Ammon's horn (tissue), 1 donor: ENCODE results near the gene FANCC.
A peak's percentile ranks its signal among the peaks of the same experiment; 100 is the strongest.

Source experiments
- DNase-seq: peaks from one replicate; pipeline ENCODE4 v3.0.0-alpha.2; 2016; ENCODE audit warnings: low spot score

Gene FANCC

DNA sequence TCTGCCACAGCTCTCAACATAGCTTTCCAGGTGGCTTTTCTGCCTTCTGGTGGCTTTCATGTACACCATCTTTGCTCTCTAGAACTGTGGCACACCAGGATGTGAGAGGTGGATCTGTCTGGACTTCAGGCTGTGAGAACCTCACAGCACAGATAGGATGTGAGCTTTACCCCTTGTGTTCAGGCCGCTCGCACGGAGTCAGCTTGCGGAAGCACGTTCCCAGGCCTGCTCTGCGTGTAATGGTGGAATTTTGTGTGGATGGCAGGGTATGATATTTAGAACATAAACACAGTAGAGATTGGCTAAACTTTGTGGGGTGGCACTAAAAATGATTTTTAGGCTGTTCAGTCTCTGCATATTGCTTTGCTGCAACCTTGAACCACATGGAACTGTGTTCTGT, 250.5 kb downstream of the FANCC start:
- DNase-seq: no peak

DNA sequence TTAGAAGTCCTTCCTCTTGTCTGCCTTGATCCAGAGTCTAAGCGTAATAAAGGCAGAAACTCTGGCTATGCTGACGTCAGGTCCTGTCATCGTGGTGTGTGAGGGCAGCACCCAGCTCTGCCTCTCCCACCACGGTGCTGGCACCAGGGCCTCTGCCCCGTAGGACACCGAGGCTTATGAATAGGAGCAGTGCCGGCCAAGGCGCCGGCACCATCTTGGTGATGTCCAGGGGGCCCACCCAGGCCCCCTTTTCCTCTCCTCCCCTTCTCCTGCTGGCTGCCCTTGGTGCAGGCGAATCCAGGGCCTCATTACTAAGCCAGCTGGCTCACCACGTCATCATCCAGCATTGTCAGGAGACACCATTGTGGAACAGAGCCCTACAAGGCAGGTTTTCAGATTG, 252.3 kb downstream of the FANCC start:
- no peak for DNase-seq

DNA sequence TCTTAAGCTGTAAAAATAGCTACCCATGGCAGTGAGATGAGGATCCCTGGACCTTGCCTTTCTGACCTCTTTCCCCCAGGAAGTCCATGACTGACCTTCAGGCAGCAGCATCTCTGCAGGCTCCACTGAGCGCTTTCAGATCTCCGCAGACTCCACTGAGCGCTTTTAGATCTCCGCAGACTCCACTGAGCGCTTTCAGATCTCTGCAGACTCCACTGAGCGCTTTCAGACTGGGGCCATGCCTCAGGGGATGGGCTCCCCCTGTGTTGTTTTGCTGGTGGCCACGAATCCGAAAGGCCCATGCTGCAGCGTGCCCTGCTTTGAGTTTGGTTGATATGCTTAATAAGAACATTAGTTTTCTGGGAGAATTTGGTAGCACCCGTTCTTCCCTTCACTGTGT, 254.2 kb downstream of the FANCC start:
- no peak for DNase-seq

DNA sequence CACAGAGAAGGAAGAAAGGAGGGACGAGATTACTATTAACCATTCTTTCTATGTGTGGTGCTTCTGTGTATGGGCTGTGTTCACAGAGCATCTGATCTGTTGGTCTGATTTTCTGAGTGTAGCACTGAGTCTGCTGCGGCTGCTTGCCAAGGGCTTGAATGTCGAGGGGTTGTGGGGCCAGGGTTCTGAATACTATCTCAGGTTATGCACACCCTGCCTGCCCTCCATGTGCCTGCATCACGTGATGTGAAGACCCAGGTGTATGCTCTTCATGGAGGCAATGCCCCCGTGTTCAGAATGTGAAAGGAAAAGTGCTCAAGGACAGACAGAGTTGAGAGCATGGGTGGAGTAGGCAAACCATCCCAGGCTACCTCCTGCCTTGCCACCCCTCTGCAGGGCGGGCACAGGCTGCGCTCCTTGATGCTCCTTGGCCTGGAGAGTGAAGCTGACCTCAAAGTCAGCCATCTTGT, 254.9 kb downstream of the FANCC start:
- DNase-seq: no peak

DNA sequence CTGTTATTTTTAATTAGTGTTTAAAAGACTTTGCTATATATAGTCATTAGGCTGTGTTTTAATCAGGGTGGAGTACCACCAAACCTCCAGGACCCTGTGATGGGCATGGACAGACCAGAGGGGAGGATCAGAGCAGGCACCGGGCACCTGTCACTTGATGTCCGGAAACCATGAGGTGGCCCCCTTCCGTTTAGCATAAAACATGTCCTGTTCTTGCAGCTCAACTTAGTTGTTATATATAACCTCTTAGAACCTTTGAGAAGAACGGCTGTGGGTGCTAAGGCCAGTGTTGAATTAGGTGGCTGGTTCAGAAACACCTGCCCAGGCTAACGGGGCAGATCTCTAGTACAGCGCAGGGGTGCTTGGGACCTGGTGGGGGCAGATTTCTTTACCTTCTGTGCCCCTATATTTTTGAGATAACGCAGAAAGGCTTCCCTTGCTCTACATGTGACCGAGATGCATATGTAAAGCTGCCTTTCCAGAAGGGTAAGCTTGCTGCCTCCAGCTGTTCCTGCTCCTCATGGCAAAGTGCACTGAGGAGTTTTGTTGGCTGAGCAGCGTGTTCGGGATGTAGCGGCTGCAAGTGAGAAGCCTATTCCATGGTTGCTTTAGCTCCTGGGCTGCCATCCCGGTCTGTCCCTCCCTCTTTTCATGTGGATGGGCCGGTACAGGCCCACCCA, 255.5 kb downstream of the FANCC start:
- DNase-seq: no peak

DNA sequence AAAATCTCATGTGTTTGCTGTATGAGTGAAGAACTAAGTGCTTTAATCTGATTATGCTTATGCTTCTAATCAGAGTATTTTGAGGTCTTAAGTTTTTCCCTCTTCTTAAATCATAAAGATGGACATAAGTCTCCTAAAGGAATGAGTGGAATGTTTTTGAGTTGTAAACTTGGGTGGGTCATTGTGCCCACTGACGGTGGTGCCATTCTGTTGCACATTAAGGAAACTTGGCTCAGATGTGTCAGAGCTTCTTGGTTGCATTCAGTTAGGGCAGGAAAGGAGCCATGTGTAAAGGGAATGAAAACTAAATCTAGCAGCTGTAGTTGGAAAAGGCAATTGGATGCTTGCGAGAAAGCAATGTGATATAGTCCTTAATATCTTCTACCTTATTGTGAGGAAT, 256.6 kb downstream of the FANCC start:
- DNase-seq: no peak

DNA sequence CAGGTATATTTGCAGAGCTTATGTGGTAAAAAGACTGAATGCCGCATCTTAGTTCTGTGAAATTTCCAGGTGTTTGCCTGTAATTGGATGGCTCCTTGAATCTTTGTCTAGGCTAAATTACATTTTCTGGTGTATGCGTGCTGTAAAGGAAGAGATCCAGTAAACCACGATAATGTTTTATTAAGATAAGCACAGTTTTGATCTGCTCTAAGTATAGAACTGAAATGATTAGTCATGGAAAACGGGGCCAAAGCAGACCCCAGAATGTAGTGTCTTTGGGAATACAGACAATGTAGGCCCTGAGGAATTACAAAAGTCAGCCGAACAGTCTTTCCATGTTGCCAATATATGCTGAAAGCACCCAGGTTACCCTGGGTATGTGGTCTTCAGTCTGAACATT, 257.3 kb downstream of the FANCC start:
- DNase-seq: no peak

DNA sequence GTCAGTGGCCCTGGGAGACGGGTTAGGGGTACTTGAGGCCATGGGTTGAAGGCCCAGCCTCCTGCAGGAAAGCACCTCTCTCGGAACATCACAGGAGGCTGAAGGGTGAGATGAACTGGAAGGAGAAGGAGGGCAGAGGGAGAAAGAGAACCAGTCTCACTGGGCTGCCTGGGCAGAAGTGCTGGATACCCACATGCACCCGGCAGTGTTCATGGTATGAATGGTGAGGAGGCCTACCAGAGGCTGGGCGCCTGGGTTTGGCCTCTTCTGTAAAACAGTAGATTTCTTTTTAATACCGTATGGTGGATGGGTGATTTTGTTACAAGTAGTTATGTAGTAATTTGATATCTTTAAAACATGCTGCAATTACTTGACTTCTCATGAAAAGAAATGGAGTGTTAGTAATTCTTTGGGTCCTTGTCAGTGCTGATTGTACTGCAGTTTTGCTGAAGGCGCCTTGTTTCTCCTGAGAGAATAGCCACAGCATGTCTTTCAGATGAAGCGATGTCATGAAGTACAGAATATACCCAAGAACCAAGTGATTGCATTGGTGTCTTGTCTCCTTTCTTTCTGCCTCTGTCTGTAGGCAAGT, 258.6 kb downstream of the FANCC start:
- no peak for DNase-seq

DNA sequence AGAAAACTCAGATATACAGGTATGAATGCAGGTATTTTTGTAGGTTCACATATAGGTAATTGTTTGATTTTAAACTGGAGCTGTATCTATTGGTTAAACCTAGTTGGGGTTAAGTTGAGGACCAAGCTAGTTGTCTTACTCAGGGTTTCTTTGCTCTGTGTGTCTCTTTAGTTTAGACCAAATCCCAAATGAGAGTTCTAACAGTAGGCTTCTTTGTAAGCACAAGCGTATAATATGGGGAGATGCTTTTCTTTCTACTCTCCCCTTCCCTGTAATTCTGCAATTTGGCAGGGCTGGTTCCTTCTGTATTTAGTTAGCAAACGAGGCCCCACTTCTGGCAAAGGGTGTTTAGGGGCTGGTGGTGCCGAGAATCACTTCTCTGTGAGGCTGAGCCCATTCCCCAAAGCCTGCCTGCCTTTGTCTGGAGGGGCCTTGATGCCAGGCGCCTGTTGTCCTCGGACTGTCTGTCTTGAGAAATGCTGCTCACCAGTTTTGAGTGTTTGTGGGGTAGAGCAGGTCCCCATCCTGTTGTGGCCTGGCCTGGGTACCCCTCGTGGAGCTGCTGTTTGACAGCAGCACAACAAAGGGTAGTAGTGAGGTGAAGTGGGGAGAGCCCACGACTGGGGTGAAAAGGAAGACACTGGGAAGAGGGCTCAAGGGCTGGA, 259.3 kb downstream of the FANCC start:
- no peak for DNase-seq

DNA sequence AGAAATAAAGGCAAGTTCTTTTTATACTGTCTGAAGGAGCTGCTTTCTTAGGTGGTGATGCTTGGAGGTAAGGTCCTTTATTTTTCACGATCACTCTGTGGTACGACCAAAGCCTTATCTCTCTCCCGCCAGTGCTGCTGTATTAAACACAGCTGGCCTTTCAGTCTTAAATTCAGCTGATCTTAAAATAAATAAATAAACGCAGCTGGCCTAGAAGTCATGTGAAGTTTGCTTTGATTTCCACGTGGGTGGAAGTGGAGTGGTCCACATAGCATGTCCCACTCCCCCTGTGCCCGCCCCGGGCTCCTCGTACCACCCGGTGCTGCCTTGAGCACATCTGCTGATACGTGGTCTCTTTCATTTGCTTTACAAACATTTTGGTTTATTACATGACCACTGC, 260.4 kb downstream of the FANCC start:
- peak; percentile 53 for DNase-seq

DNA sequence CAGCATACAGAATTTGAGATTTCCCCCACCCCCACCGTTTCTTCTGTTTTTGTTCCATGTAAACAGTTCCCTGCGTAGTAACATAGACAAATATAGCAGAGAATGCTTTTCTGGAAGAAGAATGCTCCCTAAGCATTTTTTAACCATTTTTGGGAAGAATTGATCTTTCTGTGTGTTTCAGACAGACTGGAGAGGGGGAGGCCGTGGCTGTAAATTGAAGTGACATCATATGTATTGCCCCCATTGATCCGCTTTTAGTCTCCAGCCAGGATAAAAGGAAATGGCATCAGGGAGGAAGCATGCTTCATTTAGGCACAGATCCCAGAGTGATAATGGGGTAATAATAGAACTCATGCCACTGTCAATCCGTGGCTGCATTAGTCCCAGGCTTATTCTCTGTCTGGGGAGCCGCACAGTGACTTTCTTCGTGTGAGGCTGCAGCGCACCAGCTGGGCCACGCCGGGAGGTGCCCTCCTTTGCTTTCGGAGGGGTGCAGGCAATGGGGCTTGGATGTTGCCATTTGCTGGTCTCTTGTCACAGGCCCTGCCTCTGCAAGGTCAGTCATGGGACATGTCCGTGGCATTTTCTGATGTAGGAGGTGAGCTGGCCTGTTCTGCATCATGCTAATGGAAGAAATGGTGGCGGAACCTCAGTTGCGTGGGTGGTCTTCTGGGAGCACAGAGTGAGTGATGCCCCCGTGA, 261.5 kb downstream of the FANCC start:
- DNase-seq: no peak

DNA sequence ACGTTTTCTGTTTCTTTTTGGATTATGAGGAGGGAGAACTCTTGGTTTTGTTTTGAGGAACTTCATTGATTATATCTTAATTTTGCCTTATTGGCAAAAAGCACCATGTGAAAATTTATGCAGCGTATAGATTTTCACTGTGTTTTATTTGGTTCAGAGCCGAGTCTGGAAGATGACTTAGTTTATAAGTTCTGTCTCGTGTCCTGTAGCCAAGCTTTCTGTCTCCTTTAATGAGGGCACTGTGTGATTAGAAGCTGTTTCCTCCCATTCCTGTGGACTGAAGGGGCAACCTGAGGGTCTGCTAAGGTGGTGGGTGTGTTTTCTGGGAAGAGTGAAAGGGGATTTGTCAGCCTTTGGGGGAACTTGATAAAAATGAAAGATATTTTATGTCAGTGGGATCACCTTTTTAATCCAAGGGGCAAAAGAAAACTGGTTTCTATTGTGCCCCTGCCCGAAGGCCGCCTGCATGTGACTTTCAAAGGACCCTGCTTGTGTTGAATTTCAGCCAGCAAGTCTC, 262.1 kb downstream of the FANCC start:
- no peak for DNase-seq

DNA sequence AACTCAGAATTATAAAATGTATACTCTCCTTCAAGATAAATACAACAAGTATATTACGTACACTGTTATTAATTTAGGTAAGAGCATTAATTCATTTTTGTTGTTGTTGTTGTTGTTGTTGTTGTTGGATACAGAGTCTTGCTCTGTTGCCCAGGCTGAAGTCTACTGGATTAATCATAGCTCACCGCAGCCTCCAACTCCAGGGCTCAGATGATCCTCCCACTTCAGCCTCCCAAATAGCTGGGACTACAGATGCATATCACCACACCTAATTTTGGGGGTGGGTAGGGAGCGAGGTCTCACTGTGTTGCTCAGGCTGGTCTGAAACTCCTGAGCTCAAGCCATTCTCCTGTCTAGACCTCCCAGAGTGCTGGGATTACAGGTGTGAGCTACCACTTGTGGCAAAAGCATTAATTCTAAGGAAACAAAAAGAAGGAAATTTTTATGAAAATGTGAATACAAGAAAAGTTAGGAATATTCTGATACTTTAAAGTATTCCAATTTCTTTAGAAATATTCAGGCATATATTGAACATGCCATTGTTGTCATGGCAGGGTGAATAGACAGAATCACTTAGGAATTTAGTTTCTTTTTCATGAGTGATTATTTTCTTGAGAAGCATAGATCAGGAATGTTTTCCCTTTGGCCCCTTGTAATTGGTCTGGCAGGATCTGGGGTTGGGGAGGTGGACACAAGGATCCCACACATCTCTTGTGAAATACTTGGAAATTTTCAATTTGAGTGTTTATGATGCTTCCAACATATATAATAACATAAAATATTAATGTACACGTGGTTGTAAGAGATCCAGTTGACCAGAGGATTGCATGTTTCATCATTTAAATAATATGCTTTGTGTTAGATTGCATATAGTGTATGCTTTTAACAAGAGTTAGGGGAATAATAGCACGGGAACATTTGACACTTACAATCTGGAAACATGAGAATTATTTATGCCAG, 263.6 kb downstream of the FANCC start:
- no peak for DNase-seq

DNA sequence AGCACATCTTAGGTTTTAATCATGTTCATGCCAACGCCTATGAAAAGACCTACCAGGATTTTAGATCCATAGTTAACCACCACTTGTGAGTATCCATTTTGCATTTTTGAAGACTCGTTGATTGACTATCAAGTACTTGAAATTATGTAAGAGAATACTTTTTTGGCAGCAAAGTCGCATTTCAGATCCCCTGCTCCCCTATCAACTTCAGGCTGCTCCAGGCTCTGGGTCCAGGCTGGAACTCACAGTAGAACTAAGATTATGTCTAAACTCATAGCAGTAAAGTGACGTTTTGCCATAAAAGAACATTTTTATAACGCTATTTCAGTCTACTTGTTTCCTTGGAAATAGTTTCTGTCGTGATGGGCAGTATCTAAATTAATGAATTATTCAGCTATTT, 267.7 kb downstream of the FANCC start:
- DNase-seq: no peak
